ENCODE results near the gene ENTHD1.
"Not testable (repeated sequence)": the region's sequence is repeated elsewhere in the genome, so short reads cannot be mapped to it uniquely, and the experiment has no call there.

The ENTHD1 gene

GRCh38 chr22:39924286-39924685 lies 30.7 kb upstream of the ENTHD1 start:
- no peak for DNase-seq

- peak in 1 of 2 experiments; percentile 41 for DNase-seq
Measured at GRCh38 chr22:39923696-39924095, 30.1 kb upstream of the ENTHD1 start.

GRCh38 chr22:39920134-39920743 lies 26.7 kb upstream of the ENTHD1 start:
- no peak for DNase-seq

GRCh38 chr22:39917776-39918495 lies 24.4 kb upstream of the ENTHD1 start:
- peak in 1 of 2 experiments; percentile 14 for DNase-seq

- peak in 1 of 2 experiments; percentile 13 for DNase-seq
Measured at GRCh38 chr22:39917197-39917643, 23.7 kb upstream of the ENTHD1 start.

GRCh38 chr22:39916496-39916895 lies 22.9 kb upstream of the ENTHD1 start:
- no peak for DNase-seq

- DNase-seq, result no peak
Measured at GRCh38 chr22:39915295-39915726, 21.8 kb upstream of the ENTHD1 start.

GRCh38 chr22:39914584-39914983 lies 21.0 kb upstream of the ENTHD1 start:
- DNase-seq, result no peak

GRCh38 chr22:39913886-39914285 lies 20.3 kb upstream of the ENTHD1 start:
- DNase-seq, result no peak

GRCh38 chr22:39913321-39913720 lies 19.8 kb upstream of the ENTHD1 start:
- no peak for DNase-seq

- no peak for DNase-seq
Measured at GRCh38 chr22:39910876-39911613, 17.5 kb upstream of the ENTHD1 start.

GRCh38 chr22:39908737-39909136 lies 15.2 kb upstream of the ENTHD1 start:
- DNase-seq, result no peak

GRCh38 chr22:39908136-39908535 lies 14.6 kb upstream of the ENTHD1 start:
- no peak for DNase-seq

- DNase-seq, result no peak
Measured at GRCh38 chr22:39907605-39908097, 14.1 kb upstream of the ENTHD1 start.

- no peak for DNase-seq
Measured at GRCh38 chr22:39907047-39907446, 13.5 kb upstream of the ENTHD1 start.

GRCh38 chr22:39906207-39906606 lies 12.6 kb upstream of the ENTHD1 start:
- DNase-seq, result no peak

GRCh38 chr22:39905687-39906086 lies 12.1 kb upstream of the ENTHD1 start:
- no peak for DNase-seq

- no peak for DNase-seq
Measured at GRCh38 chr22:39904862-39905261, 11.3 kb upstream of the ENTHD1 start.

GRCh38 chr22:39904024-39904423 lies 10.5 kb upstream of the ENTHD1 start:
- not testable (repeated sequence) for DNase-seq

GRCh38 chr22:39901565-39902146 lies 8.1 kb upstream of the ENTHD1 start:
- no peak for DNase-seq

GRCh38 chr22:39900306-39901227 lies 7.0 kb upstream of the ENTHD1 start, which contains the start of gene GRAP2:
Gene GRAP2 (plus strand): TSS chr22:39901084. CDS start chr22:39947107, 46,023 bp downstream.
- DNase-seq, result no peak

GRCh38 chr22:39898997-39899396 lies 5.4 kb upstream of the ENTHD1 start:
- peak in 1 of 2 experiments; percentile 29 for DNase-seq

All from NCI-H446 (cell line).